ENCODE measurements around the gene NCAPD2.
"Not testable (repeated sequence)": the region's sequence is repeated elsewhere in the genome, so short reads cannot be mapped to it uniquely, and the experiment has no call there.

Gene NCAPD2

GRCh38 chr12:6463858-6464257, 30.0 kb upstream of the NCAPD2 start:
- DNase-seq: no peak

GRCh38 chr12:6464531-6464930, 29.4 kb upstream of the NCAPD2 start:
- no peak for DNase-seq

GRCh38 chr12:6465467-6466183, 28.3 kb upstream of the NCAPD2 start:
- DNase-seq: peak; percentile 51 to 88

- no peak for DNase-seq
Observed at GRCh38 chr12:6466184-6466573, 27.7 kb upstream of the NCAPD2 start.

GRCh38 chr12:6466751-6467150, 27.2 kb upstream of the NCAPD2 start:
- peak in 1 of 2 donors; percentile 41 for DNase-seq

- not testable (repeated sequence) for DNase-seq
Observed at GRCh38 chr12:6467571-6468282, 26.2 kb upstream of the NCAPD2 start.

- peak in 1 of 2 donors; percentile 42 for DNase-seq
Observed at GRCh38 chr12:6468283-6468575, 25.7 kb upstream of the NCAPD2 start.

- DNase-seq: no peak
Observed at GRCh38 chr12:6469092-6469491, 24.8 kb upstream of the NCAPD2 start.

- DNase-seq: no peak
Observed at GRCh38 chr12:6469609-6470374, 24.1 kb upstream of the NCAPD2 start.

- DNase-seq: peak; percentile 94 to 96
Observed at GRCh38 chr12:6470375-6471163, 23.3 kb upstream of the NCAPD2 start, which contains the start of gene VAMP1. VAMP1 (minus strand) TSS chr12:6470677; CDS start chr12:6470531, 146 bp downstream.

GRCh38 chr12:6471989-6472360, 21.9 kb upstream of the NCAPD2 start:
- DNase-seq: peak; percentile 50 to 62

- no peak for DNase-seq
Observed at GRCh38 chr12:6472491-6472890, 21.4 kb upstream of the NCAPD2 start.

GRCh38 chr12:6475233-6475975, 18.5 kb upstream of the NCAPD2 start:
- not testable (repeated sequence) for DNase-seq

- DNase-seq: peak; percentile 55 to 62
Observed at GRCh38 chr12:6476489-6476888, 17.4 kb upstream of the NCAPD2 start.

- not testable (repeated sequence) for DNase-seq
Observed at GRCh38 chr12:6477601-6478377, 16.1 kb upstream of the NCAPD2 start.

GRCh38 chr12:6478416-6478815, 15.5 kb upstream of the NCAPD2 start:
- DNase-seq: no peak

- DNase-seq: no peak
Observed at GRCh38 chr12:6488240-6488639, 5.7 kb upstream of the NCAPD2 start.

- DNase-seq: no peak
Observed at GRCh38 chr12:6489449-6489848, 4.5 kb upstream of the NCAPD2 start.

GRCh38 chr12:6490673-6491072, 3.2 kb upstream of the NCAPD2 start:
- DNase-seq: not testable (repeated sequence)

GRCh38 chr12:6492838-6493496, 935 bp upstream of the NCAPD2 start, which contains the start of gene MRPL51:
MRPL51 (minus strand) TSS chr12:6493262; CDS start chr12:6493136, 126 bp downstream.
- DNase-seq: peak; percentile 87 to 98

Data from inflammatory macrophage treated with lipopolysaccharide for 1 hour (primary cell).